OCI-LY7 (cell line): Measurements from ENCODE around the gene LSMEM2. TPM values are rescaled to one million over a fixed set of nuclear protein-coding genes. Genes with fewer than 3 reads are reported as not detected.

Source experiments
- BruUV-seq: library from RNA; stranded (reverse); fragments of 400-500 nt; replicated peaks from 2 replicates; lab custom pipeline; 2021; lab: Mats Ljungman, UMichigan
- CTCF ChIA-PET: fragments of 300-600 bp; sonication (Branson Sonifier 250); formaldehyde crosslinking; loops from one replicate; lab custom pipeline; 2022; ENCODE audit warnings: antibody characterized with exemption; ENCODE audit not compliant: unreplicated experiment; lab: Charles Lee
- POLR2A ChIA-PET: fragments of 300-600 bp; sonication (Branson Sonifier 250); formaldehyde crosslinking; loops from one replicate; lab custom pipeline; 2022; ENCODE audit warnings: antibody characterized with exemption; lab: Charles Lee
- DNase-seq: peaks from one replicate; pipeline ENCODE4 v3.0.0-alpha.2; 2015; ENCODE audit warnings: low spot score
- H2AFZ ChIP-seq: fragments of 200-600 bp; sonication (generic), shearing (Covaris generic); 2 replicates; pipeline ENCODE4 v1.6.1; 2014; ENCODE audit warnings: mild to moderate bottlenecking, antibody characterized with exemption, low read length, moderate library complexity
- H3K27ac ChIP-seq: fragments of 200-600 bp; sonication (generic); 2 replicates; pipeline ENCODE4 v1.5.1; 2014; ENCODE audit warnings: mixed run types, low read depth, mild to moderate bottlenecking, moderate library complexity, low read length, inconsistent platforms; ENCODE audit not compliant: poor library complexity, severe bottlenecking
- H3K36me3 ChIP-seq: fragments of 200-600 bp; sonication (generic); 2 replicates; pipeline ENCODE4 v1.6.1; 2014; ENCODE audit warnings: mild to moderate bottlenecking, antibody characterized with exemption, low read length, moderate library complexity, mixed read lengths; ENCODE audit not compliant: insufficient read depth
- H3K4me1 ChIP-seq: fragments of 200-600 bp; sonication (generic); 2 replicates; pipeline ENCODE4 v1.5.1; 2014; ENCODE audit warnings: mild to moderate bottlenecking, low read length; ENCODE audit not compliant: insufficient read depth, poor library complexity, severe bottlenecking
- H3K4me2 ChIP-seq: fragments of 200-600 bp; sonication (generic); 2 replicates; pipeline ENCODE4 v1.6.1; 2014; ENCODE audit warnings: mild to moderate bottlenecking, low read length
- H3K4me3 ChIP-seq: fragments of 200-600 bp; sonication (generic); 2 replicates; pipeline ENCODE4 v1.5.1; 2014; ENCODE audit warnings: mild to moderate bottlenecking, low read depth, low read length; ENCODE audit not compliant: poor library complexity, severe bottlenecking
- H3K79me2 ChIP-seq: fragments of 200-600 bp; sonication (generic); 2 replicates; pipeline ENCODE4 v1.6.1; 2016; ENCODE audit warnings: low read depth, mild to moderate bottlenecking, low read length, moderate library complexity, mixed read lengths; ENCODE audit not compliant: insufficient read depth
- H3K9me2 ChIP-seq: fragments of 200-600 bp; sonication (generic); 2 replicates; pipeline ENCODE4 v1.6.1; 2016; ENCODE audit warnings: mild to moderate bottlenecking, low read length, mixed read lengths; ENCODE audit not compliant: insufficient read depth
- H3K9me3 ChIP-seq: fragments of 200-600 bp; sonication (generic); 2 replicates; pipeline ENCODE4 v1.6.1; 2014; ENCODE audit warnings: mild to moderate bottlenecking, mixed run types, low read length, mixed read lengths
- H4K20me1 ChIP-seq: fragments of 200-600 bp; sonication (generic); 2 replicates; pipeline ENCODE4 v1.6.1; 2014; ENCODE audit warnings: mild to moderate bottlenecking, antibody characterized with exemption, low read length, moderate library complexity, mixed read lengths; ENCODE audit not compliant: insufficient read depth
- CTCF ChIP-seq: fragments of 200-600 bp; sonication (generic); conservative IDR thresholded peaks from 2 replicates; pipeline ENCODE4 v1.5.1; 2014; ENCODE audit warnings: mild to moderate bottlenecking, antibody characterized with exemption, low read length, moderate library complexity, mixed read lengths
- EZH2phosphoT487 ChIP-seq: fragments of 200-600 bp; sonication (generic); IDR thresholded peaks from 2 replicates; pipeline ENCODE4 v1.6.1; 2018; ENCODE audit warnings: low read depth, borderline replicate concordance, mild to moderate bottlenecking, mixed run types, antibody characterized with exemption, low read length, moderate library complexity, mixed read lengths
- intact Hi-C: fragments of 100-400 bp; cut with micrococcal nuclease; formaldehyde crosslinking; loops from one replicate; pipeline ENCODE4 v1.10.0; 2022; ENCODE audit not compliant: unreplicated experiment
- total RNA-seq, 2 experiments: library from RNA; depleted of rRNA in 1 of 2; stranded (reverse); fragments of >200 nt in 1 of 2; shearing (Covaris generic) in 1 of 2; gene quantifications; 2 replicates each; pipeline ENCODE4 v1.2.3, GENCODE V29; 2014 to 2022

Gene LSMEM2
- total RNA-seq, 2 experiments from 2014 or later: not detected

GRCh38 chr3:50260027-50260941 is 18.6 kb upstream of the LSMEM2 start:
- TF ChIP-seq EZH2phosphoT487: no peak
- peak; percentile 89 for TF ChIP-seq CTCF
- peaks cover 4% of the 10 kb centered on the region for H3K4me1 ChIP-seq
- H2AFZ ChIP-seq: no peak overlapping the region
- peaks cover 42% of the 10 kb centered on the region for H3K36me3 ChIP-seq
- no peaks in the 10 kb centered on the region for H3K9me3 ChIP-seq
- H3K4me3 ChIP-seq: peak overlapping the region; percentile 50
- DNase-seq: peak; percentile 83
- BruUV-seq: no TSS peak
- no peak overlapping the region for H3K27ac ChIP-seq
- no peaks in the 10 kb centered on the region for H3K9me2 ChIP-seq
- H3K4me2 ChIP-seq: peak overlapping the region; percentile 64
- ChIA-PET POLR2A (interaction anchor here (0.6 kb wide), 1 partner anchor 23 kb away, joined by 3 read pairs; no protein-coding TSS in a partner anchor), CTCF (interaction anchor here (0.6 to 1.9 kb wide), 5 partner anchors 9 to 35 kb away, joined by 3 to 6 read pairs (median 3); no protein-coding TSS in a partner anchor)
- H3K79me2 ChIP-seq: no peaks in the 10 kb centered on the region
- intact Hi-C loops: no loop called here
- no peaks in the 10 kb centered on the region for H4K20me1 ChIP-seq

DNA sequence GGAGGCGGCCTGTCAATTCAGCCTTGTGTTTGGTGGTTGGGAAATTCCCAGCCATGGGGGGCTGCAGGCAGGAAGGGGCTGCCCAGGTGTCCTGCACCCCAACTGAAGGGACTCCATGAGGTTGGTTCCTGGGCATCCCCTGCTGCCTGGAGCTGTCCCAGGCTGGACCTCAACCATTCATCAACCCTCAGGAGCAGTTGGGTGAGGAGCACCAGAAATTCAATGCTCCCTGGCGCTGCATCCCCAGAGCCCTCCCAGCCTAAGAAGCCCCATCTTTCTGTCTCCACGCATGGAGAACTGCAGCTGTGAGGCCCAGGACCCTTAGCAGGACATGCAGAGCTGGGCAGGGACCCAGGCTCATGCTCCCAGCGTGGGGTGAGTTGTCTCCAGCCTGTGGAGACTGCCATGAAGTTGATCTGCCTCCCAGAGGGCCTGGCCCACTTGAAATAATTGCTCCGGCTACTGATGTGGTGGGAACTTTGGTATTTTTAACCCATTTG is 17.9 kb upstream of the LSMEM2 start:
- no peak for TF ChIP-seq CTCF
- TF ChIP-seq EZH2phosphoT487: no peak
- H3K27ac ChIP-seq: no peak overlapping the region
- CTCF ChIA-PET: no interaction called here
- DNase-seq: no peak
- no peak overlapping the region for H3K4me3 ChIP-seq
- no peak overlapping the region for H3K4me2 ChIP-seq
- intact Hi-C loops: no loop called here
- H3K9me2 ChIP-seq: no peaks in the 10 kb centered on the region
- H3K36me3 ChIP-seq: peaks cover 38% of the 10 kb centered on the region
- POLR2A ChIA-PET: interaction anchor here (0.8 kb wide), 1 partner anchor 18 kb away, joined by 3 read pairs; the partner anchor contains the start of gene LSMEM2
- H2AFZ ChIP-seq: no peak overlapping the region
- peaks cover 4% of the 10 kb centered on the region for H3K4me1 ChIP-seq
- BruUV-seq: no TSS peak
- H4K20me1 ChIP-seq: no peaks in the 10 kb centered on the region
- H3K9me3 ChIP-seq: no peaks in the 10 kb centered on the region
- no peaks in the 10 kb centered on the region for H3K79me2 ChIP-seq
